Adrenal gland (tissue), 5 donors: Measurements from ENCODE around the gene CNOT6L.

Source experiments
- CTCF ChIP-seq, 6 experiments: fragments of 450-650 bp in 4 of 6; fragments of 200-600 bp in 2 of 6; sonication (generic) in 1 of 6; IDR thresholded peaks; 1 replicate in 5 of 6; 2 replicates in 1 of 6; pipeline versions ENCODE4 v1.5.1 to v1.8.0; 2016 to 2021; ENCODE audit warnings: antibody characterized with exemption in 6 of 6, mild to moderate bottlenecking in 2 of 6, moderate library complexity in 1 of 6
- POLR2A ChIP-seq, 2 donors: fragments of 450-650 bp; IDR thresholded peaks; one replicate each; pipeline ENCODE4 v1.6.1; 2017; ENCODE audit warnings: antibody characterized with exemption in 2 of 2, mild to moderate bottlenecking in 2 of 2, moderate library complexity in 1 of 2
- donor health status: DM: no; HTN: no; CAD: no.

- TF ChIP-seq POLR2A (IDR thresholded peaks at IDR 0.05) (no peak), CTCF (IDR thresholded peaks at IDR 0.05) (no peak)
Observed at GRCh38 chr4:77714514-77714913, 104.7 kb downstream of the CNOT6L start.
